SK-N-SH treated with all-trans-retinoic acid at 6 μM for 48 hours (cell line): ENCODE data around the gene PANK3.
"Not testable (repeated sequence)": the region's sequence is repeated elsewhere in the genome, so short reads cannot be mapped to it uniquely, and the experiment has no call there.

Source experiments
- ZNF70 ChIP-seq: fragments of 450-650 bp; formaldehyde crosslinking; IDR thresholded peaks from 2 replicates; pipeline ENCODE4 v1.5.0; 2020; ENCODE audit warnings: mild to moderate bottlenecking, moderate library complexity
- TF ChIP-seq, protein P1 (sequence below): fragments of 250-450 bp; sonication (Bioruptor Pico); IDR thresholded peaks from 2 replicates; pipeline ENCODE4 v1.5.0; 2020; ENCODE audit warnings: mild to moderate bottlenecking, moderate library complexity

DNA sequence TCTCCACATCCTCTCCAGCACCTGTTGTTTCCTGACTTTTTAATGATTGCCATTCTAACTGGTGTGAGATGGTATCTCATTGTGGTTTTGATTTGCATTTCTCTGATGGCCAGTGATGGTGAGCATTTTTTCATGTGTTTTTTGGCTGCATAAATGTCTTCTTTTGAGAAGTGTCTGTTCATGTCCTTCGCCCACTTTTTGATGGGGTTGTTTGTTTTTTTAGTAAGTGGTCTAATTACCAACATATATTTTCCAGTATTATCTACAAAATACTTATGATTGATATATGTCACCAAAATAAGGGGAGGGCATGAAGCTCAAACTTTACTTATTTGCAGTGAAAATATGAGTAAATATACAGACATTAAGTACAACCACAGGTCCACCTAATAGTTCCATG, 5.0 kb downstream of the PANK3 start:
- TF ChIP-seq ZNF70 (CRISPR knock-in tag), result not testable (repeated sequence)
- TF ChIP-seq, protein P1, sequence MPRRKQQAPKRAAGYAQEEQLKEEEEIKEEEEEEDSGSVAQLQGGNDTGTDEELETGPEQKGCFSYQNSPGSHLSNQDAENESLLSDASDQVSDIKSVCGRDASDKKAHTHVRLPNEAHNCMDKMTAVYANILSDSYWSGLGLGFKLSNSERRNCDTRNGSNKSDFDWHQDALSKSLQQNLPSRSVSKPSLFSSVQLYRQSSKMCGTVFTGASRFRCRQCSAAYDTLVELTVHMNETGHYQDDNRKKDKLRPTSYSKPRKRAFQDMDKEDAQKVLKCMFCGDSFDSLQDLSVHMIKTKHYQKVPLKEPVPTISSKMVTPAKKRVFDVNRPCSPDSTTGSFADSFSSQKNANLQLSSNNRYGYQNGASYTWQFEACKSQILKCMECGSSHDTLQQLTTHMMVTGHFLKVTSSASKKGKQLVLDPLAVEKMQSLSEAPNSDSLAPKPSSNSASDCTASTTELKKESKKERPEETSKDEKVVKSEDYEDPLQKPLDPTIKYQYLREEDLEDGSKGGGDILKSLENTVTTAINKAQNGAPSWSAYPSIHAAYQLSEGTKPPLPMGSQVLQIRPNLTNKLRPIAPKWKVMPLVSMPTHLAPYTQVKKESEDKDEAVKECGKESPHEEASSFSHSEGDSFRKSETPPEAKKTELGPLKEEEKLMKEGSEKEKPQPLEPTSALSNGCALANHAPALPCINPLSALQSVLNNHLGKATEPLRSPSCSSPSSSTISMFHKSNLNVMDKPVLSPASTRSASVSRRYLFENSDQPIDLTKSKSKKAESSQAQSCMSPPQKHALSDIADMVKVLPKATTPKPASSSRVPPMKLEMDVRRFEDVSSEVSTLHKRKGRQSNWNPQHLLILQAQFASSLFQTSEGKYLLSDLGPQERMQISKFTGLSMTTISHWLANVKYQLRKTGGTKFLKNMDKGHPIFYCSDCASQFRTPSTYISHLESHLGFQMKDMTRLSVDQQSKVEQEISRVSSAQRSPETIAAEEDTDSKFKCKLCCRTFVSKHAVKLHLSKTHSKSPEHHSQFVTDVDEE (CRISPR knock-in tag), result not testable (repeated sequence)
